Ovary (tissue), 3 donors: ENCODE measurements around the gene SORT1.
"Not testable (repeated sequence)": the region's sequence is repeated elsewhere in the genome, so short reads cannot be mapped to it uniquely, and the experiment has no call there.

Experiments
- CTCF ChIP-seq, 3 donors: fragments of 450-650 bp in 2 of 3; fragments of 200-600 bp in 1 of 3; IDR thresholded peaks; one replicate each; pipeline versions ENCODE4 v1.5.1 to v1.8.0; 2016 to 2022; ENCODE audit warnings: antibody characterized with exemption in 3 of 3, mild to moderate bottlenecking in 1 of 3
- POLR2A ChIP-seq: fragments of 450-650 bp; IDR thresholded peaks from one replicate; pipeline ENCODE4 v1.6.1; 2017; ENCODE audit warnings: antibody characterized with exemption, mild to moderate bottlenecking, moderate library complexity
- donor health status: DM: no; HTN: no; CAD: no.

- TF ChIP-seq CTCF (IDR thresholded peaks at IDR 0.05); POLR2A: not testable (repeated sequence)
Measured at GRCh38 chr1:109373696-109374095, 24.0 kb downstream of the SORT1 start.
